HCT116 (cell line): ENCODE results near the gene MINDY4. TPM values are rescaled to one million over a fixed set of nuclear protein-coding genes. Genes with fewer than 3 reads are reported as not detected.

ENCODE experiments used
- ATAC-seq: fragments of 200-7000 bp; cut with Tn5 transposase; 2 replicates; pipeline ENCODE4 v1.9.1; 2020; ENCODE audit warnings: mild to moderate bottlenecking, moderate library complexity
- BruUV-seq: library from RNA; stranded (reverse); fragments of 400-500 nt; replicated peaks from 2 replicates; lab custom pipeline; 2021; lab: Mats Ljungman, UMichigan
- CTCF ChIA-PET: fragments of 300-600 bp; sonication (Branson Sonifier 250); formaldehyde crosslinking; loops from one replicate; lab custom pipeline; 2021; ENCODE audit warnings: antibody characterized with exemption; lab: Charles Lee
- POLR2A ChIA-PET: fragments of 300-600, 350-600 bp; sonication (Branson Sonifier 250); formaldehyde crosslinking; loops from one replicate; lab custom pipeline; 2021; ENCODE audit warnings: antibody characterized with exemption; lab: Charles Lee
- RAD21 ChIA-PET, 2 experiments: fragments of 300-600 bp; sonication (Branson Sonifier 250); formaldehyde crosslinking; loops; one replicate each; lab custom pipeline; 2023; ENCODE audit warnings: low total read pairs in 2 of 2; ENCODE audit not compliant: uncharacterized antibody in 2 of 2, unreplicated experiment in 2 of 2, low non-redundant PET in 1 of 2; lab: Charles Lee
- DNase-seq: peaks from one replicate; pipeline ENCODE4 v3.0.0-alpha.2; 2010; ENCODE audit warnings: low read depth, low spot score
- H2AFZ ChIP-seq: fragments of 200-600 bp; shearing (Covaris generic), sonication (generic); 2 replicates; pipeline ENCODE4 v1.6.1; 2017; ENCODE audit warnings: low read depth, mixed run types, mixed read lengths, antibody characterized with exemption, low read length; ENCODE audit not compliant: poor library complexity, severe bottlenecking
- H3K27ac ChIP-seq: 2 replicates; pipeline ENCODE4 v1.5.1; 2012; ENCODE audit warnings: low read depth, low read length
- H3K27me3 ChIP-seq: fragments of 200-600 bp; sonication (generic); 2 replicates; pipeline ENCODE4 v1.6.1; 2016; ENCODE audit warnings: mixed run types, low read length, mixed read lengths; ENCODE audit not compliant: insufficient read depth
- H3K36me3 ChIP-seq, 2 experiments: fragments of 200-500 bp in 1 of 2; fragments of 200-600 bp in 1 of 2; sonication (Bioruptor generic) in 1 of 2; sonication (generic) in 1 of 2; 2 replicates each; pipeline versions ENCODE4 v1.5.1 to v1.6.1; 2014 to 2016; ENCODE audit warnings: low read length in 2 of 2, inconsistent platforms in 1 of 2, mixed read lengths in 1 of 2, mixed run types in 1 of 2; ENCODE audit not compliant: insufficient read depth in 2 of 2, control insufficient read depth in 1 of 2
- H3K4me1 ChIP-seq, 2 experiments: fragments of 200-600 bp in 1 of 2; sonication (generic) in 1 of 2; 2 replicates each; pipeline versions ENCODE4 v1.5.1 to v1.6.1; 2012 to 2017; ENCODE audit warnings: low read length in 2 of 2, inconsistent platforms in 1 of 2, mild to moderate bottlenecking in 1 of 2, mixed read lengths in 1 of 2, mixed run types in 1 of 2, moderate library complexity in 1 of 2; ENCODE audit not compliant: insufficient read depth in 2 of 2, control insufficient read depth in 1 of 2
- H3K4me2 ChIP-seq: fragments of 200-600 bp; sonication (generic); 2 replicates; pipeline ENCODE4 v1.6.1; 2017; ENCODE audit warnings: mixed run types, low read length, mixed read lengths
- H3K4me3 ChIP-seq, 2 experiments: fragments of 200-600 bp in 1 of 2; sonication (generic) in 1 of 2; replicated peaks in 1 of 2; 2 replicates each; pipeline ENCODE4 v1.5.1; 2011 to 2016; ENCODE audit warnings: low read length in 2 of 2, control low read depth in 1 of 2, low read depth in 1 of 2, mild to moderate bottlenecking in 1 of 2, mixed read lengths in 1 of 2, mixed run types in 1 of 2
- H3K79me2 ChIP-seq: fragments of 200-600 bp; sonication (generic); 2 replicates; pipeline ENCODE4 v1.6.1; 2017; ENCODE audit warnings: mild to moderate bottlenecking, mixed run types, low read length, moderate library complexity, mixed read lengths; ENCODE audit not compliant: insufficient read depth
- H3K9ac ChIP-seq: fragments of 200-600 bp; sonication (generic); 2 replicates; pipeline ENCODE4 v1.6.1; 2016; ENCODE audit warnings: low read length, mixed read lengths
- H3K9me2 ChIP-seq: fragments of 200-600 bp; sonication (generic), shearing (Covaris generic); 2 replicates; pipeline ENCODE4 v1.6.1; 2017; ENCODE audit warnings: mixed run types, mild to moderate bottlenecking, moderate library complexity; ENCODE audit not compliant: insufficient read depth
- H3K9me3 ChIP-seq, 2 experiments: fragments of 200-500 bp in 1 of 2; fragments of 200-600 bp in 1 of 2; sonication (Bioruptor generic) in 1 of 2; sonication (generic) in 1 of 2; 2 replicates each; pipeline ENCODE4 v1.6.1; 2014 to 2017; ENCODE audit warnings: low read length in 2 of 2, mixed read lengths in 2 of 2, inconsistent platforms in 1 of 2, low read depth in 1 of 2, mild to moderate bottlenecking in 1 of 2, mixed run types in 1 of 2, moderate library complexity in 1 of 2; ENCODE audit not compliant: control insufficient read depth in 1 of 2, insufficient read depth in 1 of 2
- H4K20me1 ChIP-seq: fragments of 200-600 bp; sonication (generic), shearing (Covaris generic); 2 replicates; pipeline ENCODE4 v1.6.1; 2017; ENCODE audit warnings: mixed run types, mild to moderate bottlenecking, moderate library complexity; ENCODE audit not compliant: insufficient read depth
- CBX3 ChIP-seq: IDR thresholded peaks from 2 replicates; pipeline ENCODE4 v1.6.1; 2012; ENCODE audit warnings: low read depth
- CEBPB ChIP-seq: IDR thresholded peaks from 2 replicates; pipeline ENCODE4 v1.6.1; 2012; ENCODE audit warnings: low read depth
- EGR1 ChIP-seq: IDR thresholded peaks from 2 replicates; pipeline ENCODE4 v1.6.1; 2012; ENCODE audit warnings: low read depth
- EZH2phosphoT487 ChIP-seq: fragments of 200-600 bp; IDR thresholded peaks from 2 replicates; pipeline ENCODE4 v1.6.1; 2018; ENCODE audit warnings: antibody characterized with exemption, borderline replicate concordance
- JUND ChIP-seq: IDR thresholded peaks from 2 replicates; pipeline ENCODE4 v1.6.1; 2012
- RAD21 ChIP-seq: IDR thresholded peaks from 2 replicates; pipeline ENCODE4 v1.6.1; 2012; ENCODE audit warnings: low read depth, mild to moderate bottlenecking
- REST ChIP-seq: IDR thresholded peaks from 2 replicates; pipeline ENCODE4 v1.6.1; 2012; ENCODE audit warnings: low read depth
- SP1 ChIP-seq: IDR thresholded peaks from 2 replicates; pipeline ENCODE4 v1.6.1; 2012; ENCODE audit warnings: low read depth
- SRF ChIP-seq: IDR thresholded peaks from 2 replicates; pipeline ENCODE4 v1.6.1; 2012; ENCODE audit warnings: low read depth
- ZFX ChIP-seq: fragments of 450-650 bp; IDR thresholded peaks from 2 replicates; pipeline ENCODE4 v1.6.1; 2017
- ZNF274 ChIP-seq: fragments of 200-500 bp; sonication (Bioruptor generic); IDR thresholded peaks from 2 replicates; pipeline ENCODE4 v1.6.1; 2014; ENCODE audit warnings: mild to moderate bottlenecking, low read depth, low read length, inconsistent platforms
- intact Hi-C: fragments of 100-400 bp; cut with micrococcal nuclease; formaldehyde crosslinking; loops from 2 replicates; pipeline ENCODE4 v1.10.0; 2022
- total RNA-seq: library from RNA; stranded (reverse); gene quantifications from one replicate; pipeline ENCODE4 v1.2.1, GENCODE V29; 2021; ENCODE audit not compliant: unreplicated experiment
- TF ChIP-seq, protein P1 (sequence below), 3 experiments: fragments of 200-600 bp in 1 of 3; sonication (generic) in 1 of 3; IDR thresholded peaks in 2 of 3; conservative IDR thresholded peaks in 1 of 3; 2 replicates each; pipeline ENCODE4 v1.5.1; 2012 to 2017; ENCODE audit warnings: low read depth in 2 of 3, low read length in 2 of 3, antibody characterized with exemption in 1 of 3, borderline replicate concordance in 1 of 3, control low read depth in 1 of 3, mild to moderate bottlenecking in 1 of 3, mixed read lengths in 1 of 3, mixed run types in 1 of 3, moderate library complexity in 1 of 3; ENCODE audit not compliant: insufficient read depth in 1 of 3
- TF ChIP-seq, protein P2 (sequence below): IDR thresholded peaks from 2 replicates; pipeline ENCODE4 v1.6.1; 2012

MINDY4 gene
- total RNA-seq, 1 experiment from 2014 or later, result 6.1 TPM

- Histone ChIP-seq H3K9me3 (no peaks in the 10 kb centered on the region), H4K20me1 (no peaks in the 10 kb centered on the region), H3K4me1 (peaks cover 0 to 19% of the 10 kb centered on the region in 2 experiments; a peak in 3 of 4 replicates), H3K9ac (no peak overlapping the region), H3K79me2 (no peaks in the 10 kb centered on the region), H3K4me3 (no peak overlapping the region), H3K27ac (no peak overlapping the region), H3K36me3 (no peaks in the 10 kb centered on the region), H3K4me2 (no peak overlapping the region), H3K9me2 (no peaks in the 10 kb centered on the region), H3K27me3 (no peaks in the 10 kb centered on the region), H2AFZ (no peak overlapping the region)
- intact Hi-C loops, result loop anchor here (1.0 to 2.0 kb wide), 3 partner anchors 174 to 323 kb away; no protein-coding TSS in a partner anchor
- no peak for DNase-seq
- no TSS peak for BruUV-seq
- CTCF ChIA-PET, result interaction anchor here (1.1 to 1.5 kb wide), 4 partner anchors 172 to 322 kb away, joined by 3 to 7 read pairs (median 6); no protein-coding TSS in a partner anchor
- POLR2A ChIA-PET, result no interaction called here
- ATAC-seq, result no peak
- TF ChIP-seq SP1 (no peak), JUND (no peak), ZNF274 (no peak), ZFX (no peak), EGR1 (no peak), CEBPB (no peak), CBX3 (no peak), REST (no peak), EZH2phosphoT487 (no peak), RAD21 (no peak), SRF (no peak)
- TF ChIP-seq, protein P1, sequence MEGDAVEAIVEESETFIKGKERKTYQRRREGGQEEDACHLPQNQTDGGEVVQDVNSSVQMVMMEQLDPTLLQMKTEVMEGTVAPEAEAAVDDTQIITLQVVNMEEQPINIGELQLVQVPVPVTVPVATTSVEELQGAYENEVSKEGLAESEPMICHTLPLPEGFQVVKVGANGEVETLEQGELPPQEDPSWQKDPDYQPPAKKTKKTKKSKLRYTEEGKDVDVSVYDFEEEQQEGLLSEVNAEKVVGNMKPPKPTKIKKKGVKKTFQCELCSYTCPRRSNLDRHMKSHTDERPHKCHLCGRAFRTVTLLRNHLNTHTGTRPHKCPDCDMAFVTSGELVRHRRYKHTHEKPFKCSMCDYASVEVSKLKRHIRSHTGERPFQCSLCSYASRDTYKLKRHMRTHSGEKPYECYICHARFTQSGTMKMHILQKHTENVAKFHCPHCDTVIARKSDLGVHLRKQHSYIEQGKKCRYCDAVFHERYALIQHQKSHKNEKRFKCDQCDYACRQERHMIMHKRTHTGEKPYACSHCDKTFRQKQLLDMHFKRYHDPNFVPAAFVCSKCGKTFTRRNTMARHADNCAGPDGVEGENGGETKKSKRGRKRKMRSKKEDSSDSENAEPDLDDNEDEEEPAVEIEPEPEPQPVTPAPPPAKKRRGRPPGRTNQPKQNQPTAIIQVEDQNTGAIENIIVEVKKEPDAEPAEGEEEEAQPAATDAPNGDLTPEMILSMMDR (IDR thresholded peaks at IDR 0.05 in 2 of 3, conservative IDR thresholded peaks at IDR 0.05 in 1 of 3; ENCODE audit: borderline replicate concordance in 1 of 3, insufficient read depth in 1 of 3, low read depth in 2 of 3, low read length in 2 of 3), result no peak
- TF ChIP-seq, protein P2, sequence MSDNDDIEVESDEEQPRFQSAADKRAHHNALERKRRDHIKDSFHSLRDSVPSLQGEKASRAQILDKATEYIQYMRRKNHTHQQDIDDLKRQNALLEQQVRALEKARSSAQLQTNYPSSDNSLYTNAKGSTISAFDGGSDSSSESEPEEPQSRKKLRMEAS, result no peak
- TF ChIP-seq, all 23 proteins: peak for 0
- RAD21 ChIA-PET, result no interaction called here
Observed at GRCh38 chr7:30799976-30800661, 28.9 kb downstream of the MINDY4 start.
